ENCODE results near the gene WDR7.

WDR7 gene

GRCh38 chr18:57086163-57086562 is 435.0 kb downstream of the WDR7 start:
- Histone ChIP-seq H3K9me3 (ENCODE audit: control insufficient read depth, insufficient read depth, low read depth, low read length) (peaks cover 10% of the 10 kb centered on the region), H3K4me1 (ENCODE audit: control insufficient read depth, insufficient read depth, low read length) (peaks cover 15% of the 10 kb centered on the region), H3K27ac (ENCODE audit: low read depth, low read length) (no peak overlapping the region), H3K27me3 (ENCODE audit: control insufficient read depth, insufficient read depth, low read length) (no peaks in the 10 kb centered on the region), H3K9ac (ENCODE audit: low read length) (no peak overlapping the region), H3K4me3 (ENCODE audit: low read depth, low read length) (no peak overlapping the region), H3K36me3 (ENCODE audit: control insufficient read depth, insufficient read depth, low read length) (no peaks in the 10 kb centered on the region)

All from HUES6 (cell line).